Glutamatergic neuron (in vitro differentiated cells): Measurements from ENCODE around the gene SDC3. TPM values are rescaled to one million over a fixed set of nuclear protein-coding genes. Genes with fewer than 3 reads are reported as not detected.

ENCODE experiments used
- DNase-seq: peaks from one replicate; pipeline ENCODE4 v3.0.0; 2022
- H3K27ac Mint-ChIP-seq: one replicate; pipeline ENCODE4 v1.8.0; 2020; ENCODE audit warnings: mild to moderate bottlenecking, mixed read lengths, inconsistent platforms; ENCODE audit not compliant: unreplicated experiment
- H3K27me3 Mint-ChIP-seq: one replicate; pipeline ENCODE4 v1.8.0; 2020; ENCODE audit warnings: mild to moderate bottlenecking, moderate library complexity, mixed read lengths, inconsistent platforms; ENCODE audit not compliant: unreplicated experiment
- H3K36me3 Mint-ChIP-seq: one replicate; pipeline ENCODE4 v1.8.0; 2020; ENCODE audit warnings: mild to moderate bottlenecking, mixed read lengths, inconsistent platforms; ENCODE audit not compliant: unreplicated experiment
- H3K4me1 Mint-ChIP-seq: one replicate; pipeline ENCODE4 v1.8.0; 2020; ENCODE audit warnings: mild to moderate bottlenecking, low read depth, mixed read lengths, inconsistent platforms; ENCODE audit not compliant: unreplicated experiment
- H3K4me3 Mint-ChIP-seq: one replicate; pipeline ENCODE4 v1.8.0; 2020; ENCODE audit warnings: mild to moderate bottlenecking, mixed read lengths, inconsistent platforms; ENCODE audit not compliant: unreplicated experiment
- H3K9me3 Mint-ChIP-seq: one replicate; pipeline ENCODE4 v1.8.0; 2020; ENCODE audit warnings: mild to moderate bottlenecking, moderate library complexity, mixed read lengths, inconsistent platforms; ENCODE audit not compliant: unreplicated experiment
- total RNA-seq: library from RNA; stranded (reverse); fragmentation: NEBNext Ultra II Directional; extraction: Animal tissue kit (Norgen Biotek cat#: 25700); gene quantifications from one replicate; pipeline ENCODE4 v1.2.1, GENCODE V29; 2021; ENCODE audit not compliant: unreplicated experiment
- TF ChIP-seq, protein P1 (sequence below): fragments of 200-600 bp; sonication (generic); IDR thresholded peaks from one replicate; pipeline ENCODE4 v1.5.0; 2021; ENCODE audit not compliant: partially characterized antibody, unreplicated experiment

SDC3 gene
- total RNA-seq, 1 donor from 2014 or later, result 41.7 TPM

DNA sequence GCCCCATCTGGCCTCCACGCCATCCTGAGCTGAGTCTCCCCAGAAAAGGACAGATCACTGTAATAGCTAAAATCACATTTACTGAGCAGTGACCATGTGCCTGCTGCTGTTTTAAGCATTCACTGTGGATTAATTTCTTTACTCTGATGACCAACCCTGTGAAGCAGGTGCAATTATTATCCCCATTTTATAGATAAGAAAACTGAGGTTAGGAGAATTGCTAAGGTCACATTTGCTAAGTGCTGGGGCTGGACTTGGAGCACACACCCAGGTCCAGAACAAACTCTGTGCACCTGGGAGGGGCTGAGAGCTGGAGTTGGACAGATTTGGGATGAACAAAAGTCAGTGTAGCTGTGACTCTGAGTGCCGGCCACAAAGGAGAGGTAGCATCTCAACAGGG is 58.0 kb downstream of the SDC3 start:
- TF ChIP-seq, protein P1, sequence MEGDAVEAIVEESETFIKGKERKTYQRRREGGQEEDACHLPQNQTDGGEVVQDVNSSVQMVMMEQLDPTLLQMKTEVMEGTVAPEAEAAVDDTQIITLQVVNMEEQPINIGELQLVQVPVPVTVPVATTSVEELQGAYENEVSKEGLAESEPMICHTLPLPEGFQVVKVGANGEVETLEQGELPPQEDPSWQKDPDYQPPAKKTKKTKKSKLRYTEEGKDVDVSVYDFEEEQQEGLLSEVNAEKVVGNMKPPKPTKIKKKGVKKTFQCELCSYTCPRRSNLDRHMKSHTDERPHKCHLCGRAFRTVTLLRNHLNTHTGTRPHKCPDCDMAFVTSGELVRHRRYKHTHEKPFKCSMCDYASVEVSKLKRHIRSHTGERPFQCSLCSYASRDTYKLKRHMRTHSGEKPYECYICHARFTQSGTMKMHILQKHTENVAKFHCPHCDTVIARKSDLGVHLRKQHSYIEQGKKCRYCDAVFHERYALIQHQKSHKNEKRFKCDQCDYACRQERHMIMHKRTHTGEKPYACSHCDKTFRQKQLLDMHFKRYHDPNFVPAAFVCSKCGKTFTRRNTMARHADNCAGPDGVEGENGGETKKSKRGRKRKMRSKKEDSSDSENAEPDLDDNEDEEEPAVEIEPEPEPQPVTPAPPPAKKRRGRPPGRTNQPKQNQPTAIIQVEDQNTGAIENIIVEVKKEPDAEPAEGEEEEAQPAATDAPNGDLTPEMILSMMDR, result no peak
- no peak overlapping the region for H3K27ac Mint-ChIP-seq

DNA sequence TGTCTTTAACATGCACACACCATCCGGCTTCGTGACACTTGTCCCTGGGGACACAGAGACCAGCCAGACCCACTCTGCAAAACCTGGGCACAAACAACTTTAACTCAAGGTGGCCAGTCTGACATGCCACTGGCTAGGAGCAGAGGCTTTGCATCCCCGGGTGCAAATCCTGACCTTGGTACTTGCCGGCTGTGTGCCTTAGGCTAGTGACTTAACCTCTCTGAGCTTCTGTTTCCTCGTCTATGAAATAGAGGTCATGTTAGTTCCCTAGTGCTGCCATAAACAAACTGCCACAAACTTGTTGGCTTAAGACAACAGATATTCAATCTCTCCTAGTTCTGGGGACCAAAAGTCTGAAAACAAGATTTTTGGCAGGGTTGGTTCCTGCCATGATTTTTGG is 60.4 kb downstream of the SDC3 start:
- Mint-ChIP-seq H3K4me3 (no peak overlapping the region), H3K27me3 (peaks cover 4% of the 10 kb centered on the region), H3K4me1 (peaks cover 6% of the 10 kb centered on the region), H3K36me3 (no peaks in the 10 kb centered on the region), H3K27ac (no peak overlapping the region), H3K9me3 (no peaks in the 10 kb centered on the region)
- TF ChIP-seq, protein P1, result no peak
- DNase-seq, result no peak

More for the DNA sequence above, 58.0 kb downstream of the SDC3 start:
- Mint-ChIP-seq H3K9me3 (no peaks in the 10 kb centered on the region), H3K4me1 (peaks cover 2% of the 10 kb centered on the region), H3K4me3 (no peak overlapping the region), H3K36me3 (no peaks in the 10 kb centered on the region), H3K27me3 (peaks cover 3% of the 10 kb centered on the region)
- no peak for DNase-seq

DNA sequence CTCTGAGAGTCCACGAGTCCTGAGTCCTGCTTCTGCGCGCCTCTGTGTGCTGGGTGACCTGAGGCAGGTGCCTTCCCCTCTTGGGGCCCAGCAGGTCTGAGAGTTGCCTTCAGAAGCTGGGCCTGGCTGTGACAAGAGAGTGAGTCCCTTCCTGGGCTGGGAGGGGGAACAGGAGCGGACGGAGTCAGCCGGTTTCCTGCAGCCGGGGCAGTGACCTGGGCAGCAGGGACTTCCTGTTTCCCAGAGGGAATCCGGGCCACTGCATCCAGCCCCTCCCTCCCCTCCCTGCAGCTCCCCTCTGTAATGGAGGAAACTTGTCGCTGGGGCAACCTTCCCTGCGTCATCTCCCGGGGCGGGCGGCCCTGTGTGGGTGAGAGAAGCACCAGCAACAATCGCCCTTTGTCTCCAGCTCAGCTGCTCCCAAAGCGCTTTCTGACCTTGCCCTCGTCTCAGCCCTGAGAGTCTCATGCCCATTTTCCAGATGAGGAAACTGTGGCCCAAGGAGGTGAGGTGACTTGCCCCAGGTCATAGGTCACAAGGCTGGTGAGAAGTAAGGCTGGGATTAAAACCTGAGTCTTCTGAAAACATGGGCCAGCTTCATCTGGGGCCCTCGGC is 61.1 kb downstream of the SDC3 start:
- no peak for DNase-seq
- Mint-ChIP-seq H3K4me3 (no peak overlapping the region), H3K27ac (no peak overlapping the region), H3K9me3 (peaks cover 2% of the 10 kb centered on the region), H3K36me3 (no peaks in the 10 kb centered on the region), H3K27me3 (peaks cover 4% of the 10 kb centered on the region), H3K4me1 (peaks cover 10% of the 10 kb centered on the region)
- TF ChIP-seq, protein P1, result no peak

DNA sequence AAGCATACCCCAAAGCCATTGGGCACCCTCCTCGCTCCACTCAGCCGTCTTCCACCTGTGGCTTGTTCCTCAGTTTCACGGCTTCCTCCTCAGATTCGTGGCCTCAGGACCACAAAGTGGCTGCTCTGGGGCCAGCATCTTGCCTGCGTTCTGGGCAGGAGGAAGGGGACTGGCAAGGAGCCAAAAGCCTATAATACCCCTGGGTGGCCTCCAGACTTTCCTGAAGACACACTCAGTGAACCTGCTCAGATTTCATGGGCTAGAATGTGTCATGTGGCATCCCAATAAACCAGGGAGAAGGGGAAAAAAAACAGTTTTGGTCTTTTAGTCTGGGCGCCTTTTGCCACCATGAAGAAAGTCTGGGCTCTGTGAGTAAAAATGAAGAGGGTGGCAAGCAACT is 62.0 kb downstream of the SDC3 start:
- TF ChIP-seq, protein P1, result no peak
- DNase-seq, result no peak
- Mint-ChIP-seq H3K4me3 (no peak overlapping the region), H3K4me1 (peaks cover 10% of the 10 kb centered on the region), H3K27me3 (peaks cover 4% of the 10 kb centered on the region), H3K9me3 (peaks cover 2% of the 10 kb centered on the region), H3K27ac (no peak overlapping the region), H3K36me3 (no peaks in the 10 kb centered on the region)

DNA sequence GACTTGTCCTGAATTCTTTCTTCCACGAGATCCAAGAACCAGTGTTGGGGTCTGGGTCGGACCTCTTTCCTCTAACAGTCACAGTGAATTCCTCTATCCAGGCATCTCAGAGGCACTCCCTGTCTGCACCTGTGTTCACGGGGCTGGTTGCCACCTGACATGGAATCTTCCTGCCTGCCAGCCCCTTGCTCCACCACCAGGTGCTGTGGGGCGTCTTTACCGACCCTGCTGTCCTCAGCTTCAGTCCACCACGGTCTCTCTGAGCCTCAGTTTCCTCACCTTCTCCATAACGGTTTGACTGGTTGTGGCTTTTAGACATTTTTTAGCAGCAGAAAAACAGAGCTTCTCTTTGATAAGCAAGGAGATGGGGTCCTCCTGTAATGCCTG is 62.7 kb downstream of the SDC3 start:
- H3K27ac Mint-ChIP-seq, result no peak overlapping the region
- DNase-seq, result no peak
- H3K4me3 Mint-ChIP-seq, result no peak overlapping the region
- H3K9me3 Mint-ChIP-seq, result peaks cover 2% of the 10 kb centered on the region
- H3K4me1 Mint-ChIP-seq, result peaks cover 10% of the 10 kb centered on the region
- H3K36me3 Mint-ChIP-seq, result no peaks in the 10 kb centered on the region
- TF ChIP-seq, protein P1, result no peak
- peaks cover 8% of the 10 kb centered on the region for H3K27me3 Mint-ChIP-seq
